GM19043 (cell line): Measurements from ENCODE around the gene FBXW7.
A peak's percentile ranks its signal among the peaks of the same experiment; 100 is the strongest.

ENCODE experiments used
- ATAC-seq: cut with Tn5 transposase; IDR thresholded peaks from one replicate; pipeline ENCODE4 v1.9.1; 2021; ENCODE audit warnings: low read depth; ENCODE audit not compliant: unreplicated experiment

The FBXW7 gene

GRCh38 chr4:152346526-152346925 is 189.4 kb downstream of the FBXW7 start:
- no peak for ATAC-seq

- no peak for ATAC-seq
These were observed 191.9 kb downstream of the FBXW7 start for GRCh38 chr4:152344001-152344400.

- ATAC-seq: no peak
These were observed 193.6 kb downstream of the FBXW7 start for GRCh38 chr4:152342293-152342692.

GRCh38 chr4:152340818-152341217 is 195.1 kb downstream of the FBXW7 start:
- no peak for ATAC-seq

- ATAC-seq: no peak
These were observed 196.3 kb downstream of the FBXW7 start for GRCh38 chr4:152339576-152339975.

- no peak for ATAC-seq
These were observed 201.0 kb downstream of the FBXW7 start for GRCh38 chr4:152334931-152335330.

- ATAC-seq: no peak
These were observed 204.8 kb downstream of the FBXW7 start for GRCh38 chr4:152331042-152331441.

- ATAC-seq: no peak
These were observed 207.3 kb downstream of the FBXW7 start for GRCh38 chr4:152328582-152328981.

- ATAC-seq: no peak
These were observed 208.1 kb downstream of the FBXW7 start for GRCh38 chr4:152327606-152328453.

GRCh38 chr4:152325831-152326230 is 210.1 kb downstream of the FBXW7 start:
- no peak for ATAC-seq

GRCh38 chr4:152323221-152323620 is 212.7 kb downstream of the FBXW7 start:
- ATAC-seq: no peak

- no peak for ATAC-seq
These were observed 213.2 kb downstream of the FBXW7 start for GRCh38 chr4:152322656-152323055.

GRCh38 chr4:152321923-152322322 is 214.0 kb downstream of the FBXW7 start:
- no peak for ATAC-seq

- ATAC-seq: no peak
These were observed 214.5 kb downstream of the FBXW7 start for GRCh38 chr4:152321398-152321797.

GRCh38 chr4:152316969-152317368 is 218.9 kb downstream of the FBXW7 start:
- no peak for ATAC-seq

- no peak for ATAC-seq
These were observed 225.6 kb downstream of the FBXW7 start for GRCh38 chr4:152310257-152310656.

- ATAC-seq: no peak
These were observed 226.5 kb downstream of the FBXW7 start for GRCh38 chr4:152309418-152309817.

GRCh38 chr4:152308951-152309350 is 226.9 kb downstream of the FBXW7 start:
- ATAC-seq: no peak

GRCh38 chr4:152307669-152308068 is 228.2 kb downstream of the FBXW7 start:
- ATAC-seq: no peak

- no peak for ATAC-seq
These were observed 229.4 kb downstream of the FBXW7 start for GRCh38 chr4:152306541-152306940.

GRCh38 chr4:152304220-152304619 is 231.7 kb downstream of the FBXW7 start:
- ATAC-seq: peak; percentile 90

GRCh38 chr4:152301381-152301780 is 234.5 kb downstream of the FBXW7 start:
- no peak for ATAC-seq
